GM21723 (cell line): ENCODE results near the gene PAK6.

ENCODE experiments used
- ATAC-seq: cut with Tn5 transposase; IDR thresholded peaks from one replicate; pipeline ENCODE4 v1.9.1; 2021; ENCODE audit warnings: mild to moderate bottlenecking, moderate library complexity; ENCODE audit not compliant: unreplicated experiment

The PAK6 gene

GRCh38 chr15:40275523-40275922, 36.7 kb downstream of the PAK6 start:
- ATAC-seq, result no peak

- ATAC-seq, result no peak
These were observed 37.1 kb downstream of the PAK6 start for GRCh38 chr15:40275954-40276353.

- no peak for ATAC-seq
These were observed 38.1 kb downstream of the PAK6 start for GRCh38 chr15:40276927-40277326.

GRCh38 chr15:40277471-40277870, 38.6 kb downstream of the PAK6 start:
- no peak for ATAC-seq

- no peak for ATAC-seq
These were observed 39.2 kb downstream of the PAK6 start for GRCh38 chr15:40278026-40278425.

- no peak for ATAC-seq
These were observed 40.7 kb downstream of the PAK6 start for GRCh38 chr15:40279437-40280141.

GRCh38 chr15:40280260-40281056, 41.6 kb downstream of the PAK6 start:
- no peak for ATAC-seq

- no peak for ATAC-seq
These were observed 42.4 kb downstream of the PAK6 start for GRCh38 chr15:40281057-40281800.

GRCh38 chr15:40281801-40282146, 42.9 kb downstream of the PAK6 start:
- no peak for ATAC-seq

- peak; percentile 49 for ATAC-seq
These were observed 43.4 kb downstream of the PAK6 start for GRCh38 chr15:40282147-40282868.

GRCh38 chr15:40282869-40283614, 44.2 kb downstream of the PAK6 start, which contains the start of gene ANKRD63:
Gene ANKRD63 (minus strand): TSS chr15:40283064. CDS start chr15:40282586, 478 bp downstream.
- no peak for ATAC-seq

GRCh38 chr15:40283615-40284300, 44.9 kb downstream of the PAK6 start:
- ATAC-seq, result no peak

- no peak for ATAC-seq
These were observed 46.3 kb downstream of the PAK6 start for GRCh38 chr15:40285151-40285550.

- no peak for ATAC-seq
These were observed 46.7 kb downstream of the PAK6 start for GRCh38 chr15:40285554-40286011.

GRCh38 chr15:40286061-40286532, 47.2 kb downstream of the PAK6 start:
- ATAC-seq, result no peak

GRCh38 chr15:40286794-40287193, 47.9 kb downstream of the PAK6 start:
- no peak for ATAC-seq

GRCh38 chr15:40287505-40287904, 48.6 kb downstream of the PAK6 start:
- no peak for ATAC-seq

GRCh38 chr15:40287968-40288367, 49.1 kb downstream of the PAK6 start:
- ATAC-seq, result no peak

GRCh38 chr15:40289140-40289775, 50.4 kb downstream of the PAK6 start:
- ATAC-seq, result no peak
